SK-N-SH (cell line): ENCODE measurements around the gene JAML.

ENCODE experiments used
- CHD2 ChIP-seq: fragments of 150-350 bp; IDR thresholded peaks from 2 replicates; pipeline ENCODE4 v1.6.1; 2018; ENCODE audit warnings: low read length; ENCODE audit not compliant: partially characterized antibody
- CTCF ChIP-seq: fragments of 200-600 bp; sonication (generic); IDR thresholded peaks from 2 replicates; pipeline ENCODE4 v1.6.1; 2017; ENCODE audit warnings: antibody characterized with exemption, mild to moderate bottlenecking, moderate library complexity
- EZH2phosphoT487 ChIP-seq: fragments of 200-600 bp; sonication (generic); IDR thresholded peaks from 2 replicates; pipeline ENCODE4 v1.6.1; 2017; ENCODE audit warnings: low read depth, mixed run types, mild to moderate bottlenecking, antibody characterized with exemption, moderate library complexity, borderline replicate concordance
- FOXM1 ChIP-seq: IDR thresholded peaks from 2 replicates; pipeline ENCODE4 v1.4.0; 2012; ENCODE audit warnings: low read depth, mild to moderate bottlenecking
- GABPA ChIP-seq: IDR thresholded peaks from 2 replicates; pipeline ENCODE4 v1.4.0; 2012; ENCODE audit warnings: low read depth, mild to moderate bottlenecking
- RCOR1 ChIP-seq: fragments of 150-350 bp; IDR thresholded peaks from 2 replicates; pipeline ENCODE4 v1.6.1; 2017; ENCODE audit warnings: antibody characterized with exemption, low read length
- SMC3 ChIP-seq: IDR thresholded peaks from 2 replicates; pipeline ENCODE4 v1.6.1; 2012; ENCODE audit warnings: low read depth, low read length, improper control_type of control experiment
- TAF1 ChIP-seq: IDR thresholded peaks from 2 replicates; pipeline ENCODE4 v1.6.1; 2012; ENCODE audit warnings: low read depth, mild to moderate bottlenecking, low read length, moderate library complexity, borderline replicate concordance
- USF2 ChIP-seq: fragments of 150-350 bp; IDR thresholded peaks from 2 replicates; pipeline ENCODE4 v1.6.1; 2017; ENCODE audit warnings: antibody characterized with exemption, low read length, low read depth, borderline replicate concordance
- YY1 ChIP-seq: IDR thresholded peaks from 2 replicates; pipeline ENCODE4 v1.4.0; 2012; ENCODE audit warnings: low read depth, mild to moderate bottlenecking

- TF ChIP-seq TAF1 (no peak), CTCF (no peak), GABPA (no peak), YY1 (no peak), EZH2phosphoT487 (no peak), RCOR1 (no peak), CHD2 (no peak), USF2 (no peak), SMC3 (no peak), FOXM1 (no peak)
These were observed 17.7 kb downstream of the JAML start for GRCh38 chr11:118207079-118207478.
